ENCODE results near the gene CABLES2. TPM values are rescaled to one million over a fixed set of nuclear protein-coding genes. Genes with fewer than 3 reads are reported as not detected.

Gene CABLES2
- total and polyA plus RNA-seq, 2 of the 4 experiments (the other 2 are of a cell fraction) = 1.4 to 5.1 TPM

DNA sequence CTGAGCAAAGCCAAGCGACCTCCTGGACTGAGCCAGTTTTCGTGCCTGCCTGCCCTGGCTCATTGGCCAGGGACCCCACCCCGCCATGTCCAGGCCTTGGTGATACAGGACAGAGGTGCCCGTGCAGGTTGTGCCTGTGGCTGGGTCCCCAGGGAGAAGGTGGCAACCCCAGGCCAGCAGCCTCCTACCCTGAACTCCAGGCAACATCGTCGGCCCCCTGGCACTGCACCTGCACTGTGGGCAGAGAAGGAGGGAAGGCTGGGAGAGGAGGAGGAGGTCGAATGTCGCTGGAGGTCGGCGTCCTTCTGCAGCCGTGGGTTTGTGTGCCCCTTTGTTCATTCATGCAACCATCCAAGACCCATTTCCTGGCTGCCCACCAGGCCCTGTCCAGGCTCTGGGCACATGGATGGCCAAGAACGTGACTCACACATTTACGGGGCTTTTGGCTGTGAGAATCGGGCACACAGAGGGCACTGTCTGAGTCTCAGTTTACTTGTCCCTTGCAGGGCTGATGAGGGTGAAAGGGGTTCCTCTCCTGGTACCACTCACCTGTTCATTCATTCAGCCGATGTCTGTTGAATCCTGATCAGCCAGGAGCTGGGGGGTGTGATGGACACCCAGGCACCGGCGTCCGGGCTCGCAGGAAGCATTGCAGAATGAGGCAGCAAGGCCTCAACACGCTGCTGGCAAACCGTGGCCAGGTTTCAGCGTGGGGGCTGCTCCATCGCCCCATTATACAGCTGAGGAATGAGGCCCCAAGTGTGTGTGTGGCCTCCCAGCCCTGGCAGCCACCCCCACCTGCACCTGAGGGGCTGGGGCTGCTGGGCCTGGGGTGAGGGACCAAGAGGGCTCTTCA lies 22.6 kb upstream of the CABLES2 start:
- Histone ChIP-seq H3K4me3 (ENCODE audit: insufficient read depth, low read depth, low read length) (no peak overlapping the region), H3K18ac (ENCODE audit: low read depth, low read length) (no peak overlapping the region), H3K27me3 (ENCODE audit: control insufficient read depth, insufficient read depth, low read length) (peaks cover 56% of the 10 kb centered on the region), H3K56ac (ENCODE audit: extremely low read depth, insufficient read depth, low read length) (no peak overlapping the region), H2AK5ac (ENCODE audit: low read depth, low read length) (no peak overlapping the region), H3K23ac (ENCODE audit: low read depth, low read length) (no peak overlapping the region), H3K14ac (replicated peaks; ENCODE audit: low read depth, low read length) (no peak overlapping the region), H4K91ac (ENCODE audit: insufficient read depth, low read depth, low read length) (no peak overlapping the region), H3K9me1 (ENCODE audit: insufficient read depth, low read length) (no peaks in the 10 kb centered on the region), H2AK9ac (replicated peaks; ENCODE audit: low read depth, low read length, poor library complexity) (no peak overlapping the region), H3K36me3 (ENCODE audit: control insufficient read depth, insufficient read depth, low read length) (no peaks in the 10 kb centered on the region), H2BK15ac (ENCODE audit: low read depth, low read length) (no peak overlapping the region), H2BK20ac (ENCODE audit: low read depth, low read length) (no peak overlapping the region), H4K20me1 (ENCODE audit: insufficient read depth, low read length) (no peaks in the 10 kb centered on the region), H3K9ac (ENCODE audit: low read depth, low read length) (no peak overlapping the region), H3K9me3 (ENCODE audit: control insufficient read depth, insufficient read depth, low read length) (no peaks in the 10 kb centered on the region), H3K4me1 (ENCODE audit: control insufficient read depth, insufficient read depth, low read length) (no peaks in the 10 kb centered on the region), H4K5ac (ENCODE audit: low read depth, low read length) (no peak overlapping the region), H3K4ac (ENCODE audit: low read depth, low read length) (no peak overlapping the region), H2AFZ (replicated peaks; ENCODE audit: low read length, poor library complexity) (no peak overlapping the region), H2BK5ac (ENCODE audit: low read depth, low read length, poor library complexity, severe bottlenecking) (no peak overlapping the region), H4K8ac (ENCODE audit: low read depth in 2 of 2, low read length in 2 of 2) (no peak overlapping the region), H3K79me1 (ENCODE audit: low read depth in 1 of 2, low read length in 2 of 2) (no peaks in the 10 kb centered on the region), H3K27ac (ENCODE audit: insufficient read depth, low read length) (no peak overlapping the region), H2BK120ac (ENCODE audit: low read depth, low read length) (no peak overlapping the region), H3K4me2 (ENCODE audit: low read depth, low read length) (no peak overlapping the region)
- ATAC-seq (ENCODE audit: low read depth) (no peak), DNase-seq (no peak)
- ChIA-PET CTCF (no interaction called here), POLR2A (ENCODE audit: unreplicated experiment) (no interaction called here)
- WGBS, 2 experiments (ENCODE audit: extremely low coverage in 2 of 2, insufficient read length in 1 of 2) = 79% methylated on average over 9 of the region's 23 CpGs; no CpG with 5 or more reads in 1 of the 2 experiments
- BruUV-seq (replicated peaks) = no TSS peak
- in situ Hi-C loops (cut with MboI; ENCODE audit: low sequenced_read_pairs) (no loop called here), intact Hi-C loops (cut with micrococcal nuclease) (no loop called here), dilution Hi-C loops (cut with HindIII; ENCODE audit: low sequenced_read_pairs, unreplicated experiment) (no loop called here)
- no peak for TF ChIP-seq MAFK (IDR thresholded peaks at IDR 0.05; ENCODE audit: low read depth, low read length)
- no peak for TF ChIP-seq RFX5 (IDR thresholded peaks at IDR 0.05; ENCODE audit: low read depth, low read length)
- TF ChIP-seq NFE2L2 (IDR thresholded peaks at IDR 0.05; ENCODE audit: low read depth, low read length) = no peak
- TF ChIP-seq, protein P1, sequence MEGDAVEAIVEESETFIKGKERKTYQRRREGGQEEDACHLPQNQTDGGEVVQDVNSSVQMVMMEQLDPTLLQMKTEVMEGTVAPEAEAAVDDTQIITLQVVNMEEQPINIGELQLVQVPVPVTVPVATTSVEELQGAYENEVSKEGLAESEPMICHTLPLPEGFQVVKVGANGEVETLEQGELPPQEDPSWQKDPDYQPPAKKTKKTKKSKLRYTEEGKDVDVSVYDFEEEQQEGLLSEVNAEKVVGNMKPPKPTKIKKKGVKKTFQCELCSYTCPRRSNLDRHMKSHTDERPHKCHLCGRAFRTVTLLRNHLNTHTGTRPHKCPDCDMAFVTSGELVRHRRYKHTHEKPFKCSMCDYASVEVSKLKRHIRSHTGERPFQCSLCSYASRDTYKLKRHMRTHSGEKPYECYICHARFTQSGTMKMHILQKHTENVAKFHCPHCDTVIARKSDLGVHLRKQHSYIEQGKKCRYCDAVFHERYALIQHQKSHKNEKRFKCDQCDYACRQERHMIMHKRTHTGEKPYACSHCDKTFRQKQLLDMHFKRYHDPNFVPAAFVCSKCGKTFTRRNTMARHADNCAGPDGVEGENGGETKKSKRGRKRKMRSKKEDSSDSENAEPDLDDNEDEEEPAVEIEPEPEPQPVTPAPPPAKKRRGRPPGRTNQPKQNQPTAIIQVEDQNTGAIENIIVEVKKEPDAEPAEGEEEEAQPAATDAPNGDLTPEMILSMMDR (conservative IDR thresholded peaks at IDR 0.05; ENCODE audit: low read depth, low read length) = no peak
- TF ChIP-seq, protein P2, sequence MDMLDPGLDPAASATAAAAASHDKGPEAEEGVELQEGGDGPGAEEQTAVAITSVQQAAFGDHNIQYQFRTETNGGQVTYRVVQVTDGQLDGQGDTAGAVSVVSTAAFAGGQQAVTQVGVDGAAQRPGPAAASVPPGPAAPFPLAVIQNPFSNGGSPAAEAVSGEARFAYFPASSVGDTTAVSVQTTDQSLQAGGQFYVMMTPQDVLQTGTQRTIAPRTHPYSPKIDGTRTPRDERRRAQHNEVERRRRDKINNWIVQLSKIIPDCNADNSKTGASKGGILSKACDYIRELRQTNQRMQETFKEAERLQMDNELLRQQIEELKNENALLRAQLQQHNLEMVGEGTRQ (IDR thresholded peaks at IDR 0.05; ENCODE audit: low read depth, low read length) = no peak
- TF ChIP-seq MAZ (IDR thresholded peaks at IDR 0.05; ENCODE audit: borderline replicate concordance, low read depth, low read length) = no peak
- no peak for TF ChIP-seq RCOR1 (IDR thresholded peaks at IDR 0.05; ENCODE audit: insufficient replicate concordance, low read length)
- no peak for TF ChIP-seq CHD1 (IDR thresholded peaks at IDR 0.05; ENCODE audit: low read depth, low read length)
- no peak for TF ChIP-seq SMC3 (IDR thresholded peaks at IDR 0.05; ENCODE audit: low read depth, low read length)
- TF ChIP-seq BHLHE40 (IDR thresholded peaks at IDR 0.05; ENCODE audit: low read depth, low read length) = no peak
- no peak for TF ChIP-seq FOS (IDR thresholded peaks at IDR 0.05; ENCODE audit: low read depth, low read length)
- no peak for TF ChIP-seq MXI1 (IDR thresholded peaks at IDR 0.05; ENCODE audit: borderline replicate concordance, low read depth, low read length)
- TF ChIP-seq RAD21 (IDR thresholded peaks at IDR 0.05; ENCODE audit: low read length) = no peak
- TF ChIP-seq CEBPB (IDR thresholded peaks at IDR 0.05; ENCODE audit: low read depth, low read length) = no peak
- TF ChIP-seq, protein P3, sequence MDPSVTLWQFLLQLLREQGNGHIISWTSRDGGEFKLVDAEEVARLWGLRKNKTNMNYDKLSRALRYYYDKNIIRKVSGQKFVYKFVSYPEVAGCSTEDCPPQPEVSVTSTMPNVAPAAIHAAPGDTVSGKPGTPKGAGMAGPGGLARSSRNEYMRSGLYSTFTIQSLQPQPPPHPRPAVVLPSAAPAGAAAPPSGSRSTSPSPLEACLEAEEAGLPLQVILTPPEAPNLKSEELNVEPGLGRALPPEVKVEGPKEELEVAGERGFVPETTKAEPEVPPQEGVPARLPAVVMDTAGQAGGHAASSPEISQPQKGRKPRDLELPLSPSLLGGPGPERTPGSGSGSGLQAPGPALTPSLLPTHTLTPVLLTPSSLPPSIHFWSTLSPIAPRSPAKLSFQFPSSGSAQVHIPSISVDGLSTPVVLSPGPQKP (IDR thresholded peaks at IDR 0.05; ENCODE audit: borderline replicate concordance, low read depth, low read length) = no peak

All from IMR-90 (cell line).